Skin epidermis (tissue), 12 donors: Measurements from ENCODE around the gene LARP1B.
"Not testable (repeated sequence)": the region's sequence is repeated elsewhere in the genome, so short reads cannot be mapped to it uniquely, and the experiment has no call there.

Experiments
- H3K27ac ChIP-seq, 21 experiments: fragments of 200-600 bp; sonication (generic) in 11 of 21; one replicate each; pipeline ENCODE4 v1.5.0; 2020; ENCODE audit warnings: mild to moderate bottlenecking in 3 of 21, inconsistent platforms in 2 of 21, moderate library complexity in 2 of 21
- H3K4me3 ChIP-seq, 7 experiments: fragments of 200-600 bp; sonication (generic) in 2 of 7; one replicate each; pipeline ENCODE4 v1.5.0; 2020; ENCODE audit warnings: inconsistent platforms in 2 of 7, mild to moderate bottlenecking in 2 of 7, moderate library complexity in 1 of 7

LARP1B gene

GRCh38 chr4:128060699-128061565 lies at the start of gene LARP1B:
Gene LARP1B, plus strand, starts transcription at chr4:128061312. Its CDS starts 13,640 bp downstream, at chr4:128074952.
- peak within 1 kb of the TSS; percentile 74 to 94 (median 84) for H3K4me3 ChIP-seq
- peak within 1 kb of the TSS; percentile 77 to 99 (median 94) for H3K27ac ChIP-seq

GRCh38 chr4:128025319-128025718 lies 35.8 kb upstream of the LARP1B start:
- Histone ChIP-seq H3K4me3 (no peak overlapping the region), H3K27ac (no peak overlapping the region)

GRCh38 chr4:128029907-128030306 lies 31.2 kb upstream of the LARP1B start:
- Histone ChIP-seq H3K4me3 (no peak overlapping the region), H3K27ac (no peak overlapping the region)

GRCh38 chr4:128031756-128032384 lies 29.2 kb upstream of the LARP1B start:
- H3K4me3 ChIP-seq, result no peak overlapping the region
- no peak overlapping the region for H3K27ac ChIP-seq

- Histone ChIP-seq H3K4me3 (no peak overlapping the region), H3K27ac (no peak overlapping the region)
Observed at GRCh38 chr4:128039568-128039967, 21.5 kb upstream of the LARP1B start.

GRCh38 chr4:128047019-128047418 lies 14.1 kb upstream of the LARP1B start:
- not testable (repeated sequence) for H3K4me3 ChIP-seq, H3K27ac ChIP-seq

GRCh38 chr4:128047514-128047913 lies 13.6 kb upstream of the LARP1B start:
- H3K27ac ChIP-seq, H3K4me3 ChIP-seq: not testable (repeated sequence)

GRCh38 chr4:128051229-128051628 lies 9.9 kb upstream of the LARP1B start:
- H3K4me3 ChIP-seq, H3K27ac ChIP-seq: not testable (repeated sequence)

GRCh38 chr4:128054907-128055306 lies 6.2 kb upstream of the LARP1B start:
- H3K27ac ChIP-seq, H3K4me3 ChIP-seq: not testable (repeated sequence)

GRCh38 chr4:128055441-128056206 lies 5.5 kb upstream of the LARP1B start:
- H3K27ac ChIP-seq, H3K4me3 ChIP-seq: not testable (repeated sequence)

- H3K27ac ChIP-seq, result no peak overlapping the region
- H3K4me3 ChIP-seq, result no peak overlapping the region
Observed at GRCh38 chr4:128056396-128056795, 4.7 kb upstream of the LARP1B start.

- Histone ChIP-seq H3K27ac (peak overlapping the region; percentile 77 to 99 (median 94)), H3K4me3 (peak overlapping the region; percentile 74 to 94 (median 84))
Observed at GRCh38 chr4:128060121-128060698, 902 bp upstream of the LARP1B start.

GRCh38 chr4:128061566-128062536 lies 739 bp downstream of the LARP1B start:
- Histone ChIP-seq H3K4me3 (peak overlapping the region; percentile 74 to 94 (median 84)), H3K27ac (peak overlapping the region; percentile 77 to 99 (median 94))

- H3K27ac ChIP-seq, H3K4me3 ChIP-seq: not testable (repeated sequence)
Observed at GRCh38 chr4:128066453-128066820, 5.3 kb downstream of the LARP1B start.

GRCh38 chr4:128068918-128069317 lies 7.8 kb downstream of the LARP1B start:
- Histone ChIP-seq H3K27ac (no peak overlapping the region), H3K4me3 (no peak overlapping the region)

GRCh38 chr4:128076464-128076863 lies 15.4 kb downstream of the LARP1B start:
- H3K27ac ChIP-seq, result no peak overlapping the region
- H3K4me3 ChIP-seq, result no peak overlapping the region

GRCh38 chr4:128095293-128095692 lies 34.2 kb downstream of the LARP1B start:
- H3K4me3 ChIP-seq, H3K27ac ChIP-seq: not testable (repeated sequence)

GRCh38 chr4:128107766-128108165 lies 46.7 kb downstream of the LARP1B start:
- H3K27ac ChIP-seq, result no peak overlapping the region
- H3K4me3 ChIP-seq, result no peak overlapping the region

- Histone ChIP-seq H3K4me3 (no peak overlapping the region), H3K27ac (no peak overlapping the region)
Observed at GRCh38 chr4:128123036-128123435, 61.9 kb downstream of the LARP1B start.
